Fibroblast of villous mesenchyme (primary cell): Measurements from ENCODE around the gene UBALD2. TPM values are rescaled to one million over a fixed set of nuclear protein-coding genes. Genes with fewer than 3 reads are reported as not detected.
A peak's percentile ranks its signal among the peaks of the same experiment; 100 is the strongest.

Source experiments
- DNase-seq: peaks from one replicate; pipeline ENCODE4 v3.0.0-alpha.2; 2010; ENCODE audit warnings: low read depth
- H3K4me3 ChIP-seq: 2 replicates; pipeline ENCODE4 v1.5.1; 2011; ENCODE audit warnings: low read depth, mild to moderate bottlenecking, low read length
- CTCF ChIP-seq: IDR thresholded peaks from 2 replicates; pipeline ENCODE4 v1.5.1; 2012; ENCODE audit warnings: low read depth, mild to moderate bottlenecking, low read length; ENCODE audit not compliant: insufficient read depth
- total RNA-seq: library from RNA; depleted of rRNA; stranded (reverse); fragments of >200 nt; gene quantifications from 2 replicates; pipeline ENCODE4 v1.2.3, GENCODE V29; 2012

UBALD2 gene
- total RNA-seq, 1 donor = 5.6 TPM

GRCh38 chr17:76268015-76268749, 3.0 kb downstream of the UBALD2 start:
- DNase-seq = peak; percentile 83
- no peak overlapping the region for H3K4me3 ChIP-seq
- TF ChIP-seq CTCF = no peak

- H3K4me3 ChIP-seq = no peak overlapping the region
- no peak for TF ChIP-seq CTCF
These were observed 4.1 kb downstream of the UBALD2 start for GRCh38 chr17:76268991-76269981.

GRCh38 chr17:76270127-76270592, 5.0 kb downstream of the UBALD2 start:
- no peak overlapping the region for H3K4me3 ChIP-seq
- no peak for TF ChIP-seq CTCF
- DNase-seq = no peak

More at GRCh38 chr17:76268991-76269981, 4.1 kb downstream of the UBALD2 start:
- DNase-seq = no peak

GRCh38 chr17:76270770-76271668, 5.9 kb downstream of the UBALD2 start:
- TF ChIP-seq CTCF = no peak
- no peak for DNase-seq
- no peak overlapping the region for H3K4me3 ChIP-seq

- no peak for DNase-seq
- TF ChIP-seq CTCF = no peak
- no peak overlapping the region for H3K4me3 ChIP-seq
These were observed 6.8 kb downstream of the UBALD2 start for GRCh38 chr17:76271669-76272540.
